ENCODE measurements around the gene MYO1B. TPM values are rescaled to one million over a fixed set of nuclear protein-coding genes. Genes with fewer than 3 reads are reported as not detected.

Gene MYO1B
- total and polyA plus RNA-seq, 2 donors from 2014 or later: 24.5 to 64.8 TPM

- H3K27me3 ChIP-seq (ENCODE audit: control insufficient read depth, insufficient read depth, low read length): no peaks in the 10 kb centered on the region
- TF ChIP-seq CTCF (IDR thresholded peaks at IDR 0.05; ENCODE audit: borderline replicate concordance, extremely low read depth, insufficient read depth): no peak
- FAIRE-seq: no peak
- H3K27ac ChIP-seq (ENCODE audit: low read depth in 2 of 2, low read length in 2 of 2): peak overlapping the region in 1 of 2 donors; percentile 34
- H3K4me1 ChIP-seq (ENCODE audit: control insufficient read depth in 2 of 3, insufficient read depth in 2 of 3, low read depth in 1 of 3, low read length in 3 of 3): no peaks in the 10 kb centered on the region
- intact Hi-C loops (cut with DNase I): no loop called here
- H3K9ac ChIP-seq (ENCODE audit: low read length in 3 of 3): no peak overlapping the region
- H3K36me3 ChIP-seq (ENCODE audit: control insufficient read depth in 2 of 3, insufficient read depth in 3 of 3, low read length in 3 of 3): no peaks in the 10 kb centered on the region
- peak in 1 of 5 donors; percentile 20 for DNase-seq
- H3K4me3 ChIP-seq (ENCODE audit: low read length in 3 of 3): no peak overlapping the region
- H3K9me3 ChIP-seq (ENCODE audit: control insufficient read depth in 2 of 3, insufficient read depth in 1 of 3, low read length in 3 of 3): no peaks in the 10 kb centered on the region
Observed at GRCh38 chr2:191441496-191442214, 196.5 kb downstream of the MYO1B start.

- DNase-seq: no peak
- no peak for TF ChIP-seq CTCF (IDR thresholded peaks at IDR 0.05; ENCODE audit: borderline replicate concordance, extremely low read depth, insufficient read depth)
- no peak for FAIRE-seq
- H3K4me1 ChIP-seq (ENCODE audit: control insufficient read depth in 2 of 3, insufficient read depth in 2 of 3, low read depth in 1 of 3, low read length in 3 of 3): no peaks in the 10 kb centered on the region
- H3K9ac ChIP-seq (ENCODE audit: low read length in 3 of 3): no peak overlapping the region
- no peaks in the 10 kb centered on the region for H3K36me3 ChIP-seq (ENCODE audit: control insufficient read depth in 2 of 3, insufficient read depth in 3 of 3, low read length in 3 of 3)
- H3K27me3 ChIP-seq (ENCODE audit: control insufficient read depth, insufficient read depth, low read length): no peaks in the 10 kb centered on the region
- peak overlapping the region in 1 of 2 donors; percentile 10 for H3K27ac ChIP-seq (ENCODE audit: low read depth in 2 of 2, low read length in 2 of 2)
- no peaks in the 10 kb centered on the region for H3K9me3 ChIP-seq (ENCODE audit: control insufficient read depth in 2 of 3, insufficient read depth in 1 of 3, low read length in 3 of 3)
- no peak overlapping the region for H3K4me3 ChIP-seq (ENCODE audit: low read length in 3 of 3)
- intact Hi-C loops (cut with DNase I): no loop called here
Observed at GRCh38 chr2:191443446-191443845, 198.2 kb downstream of the MYO1B start.

GRCh38 chr2:191446910-191447309 lies 201.7 kb downstream of the MYO1B start:
- no peak for TF ChIP-seq CTCF (IDR thresholded peaks at IDR 0.05; ENCODE audit: borderline replicate concordance, extremely low read depth, insufficient read depth)
- H3K27ac ChIP-seq (ENCODE audit: low read depth in 2 of 2, low read length in 2 of 2): no peak overlapping the region
- H3K9ac ChIP-seq (ENCODE audit: low read length in 3 of 3): no peak overlapping the region
- FAIRE-seq: no peak
- H3K36me3 ChIP-seq (ENCODE audit: control insufficient read depth in 2 of 3, insufficient read depth in 3 of 3, low read length in 3 of 3): no peaks in the 10 kb centered on the region
- no peaks in the 10 kb centered on the region for H3K4me1 ChIP-seq (ENCODE audit: control insufficient read depth in 2 of 3, insufficient read depth in 2 of 3, low read depth in 1 of 3, low read length in 3 of 3)
- no peaks in the 10 kb centered on the region for H3K9me3 ChIP-seq (ENCODE audit: control insufficient read depth in 2 of 3, insufficient read depth in 1 of 3, low read length in 3 of 3)
- no peak overlapping the region for H3K4me3 ChIP-seq (ENCODE audit: low read length in 3 of 3)
- no peak for DNase-seq
- intact Hi-C loops (cut with DNase I): no loop called here
- H3K27me3 ChIP-seq (ENCODE audit: control insufficient read depth, insufficient read depth, low read length): no peaks in the 10 kb centered on the region
